Retinal pigment epithelial cell (primary cell): ENCODE results near the gene ZNF511.

ENCODE experiments used
- DNase-seq: peaks from one replicate; pipeline ENCODE4 v3.0.0-alpha.2; 2010; ENCODE audit warnings: low read depth
- H3K4me3 ChIP-seq: 2 replicates; pipeline ENCODE4 v1.5.1; 2011; ENCODE audit warnings: mild to moderate bottlenecking, low read length, control low read depth, moderate library complexity
- CTCF ChIP-seq: conservative IDR thresholded peaks from 2 replicates; pipeline ENCODE4 v1.5.1; 2011; ENCODE audit warnings: low read depth, low read length, control low read depth, inconsistent platforms

Gene ZNF511

DNA sequence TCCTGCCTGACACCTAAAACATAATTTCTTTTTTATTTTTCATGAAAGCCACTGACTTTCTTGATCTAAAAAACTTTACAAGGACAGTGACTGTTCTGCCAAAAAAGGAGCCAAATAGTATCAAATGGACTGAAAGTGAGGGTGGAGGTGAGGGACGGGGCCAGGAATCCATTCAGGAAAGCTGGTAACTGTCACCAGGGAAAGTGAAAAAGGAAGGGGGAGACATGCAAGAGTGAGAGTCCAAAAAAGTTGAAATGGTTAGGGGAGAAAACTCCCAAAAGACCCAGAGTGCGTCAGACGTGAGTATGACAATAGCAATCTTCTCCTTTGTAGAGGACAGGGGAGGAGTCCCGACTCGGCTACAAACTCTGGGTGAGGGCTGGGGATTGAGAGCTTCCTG lies 35.5 kb downstream of the ZNF511 start:
- no peak for DNase-seq
- TF ChIP-seq CTCF: no peak
- no peak overlapping the region for H3K4me3 ChIP-seq

GRCh38 chr10:133346413-133346812 lies 37.7 kb downstream of the ZNF511 start:
- no peak for TF ChIP-seq CTCF
- no peak overlapping the region for H3K4me3 ChIP-seq
- DNase-seq: no peak

GRCh38 chr10:133347710-133348517 lies 39.2 kb downstream of the ZNF511 start:
- no peak for TF ChIP-seq CTCF
- no peak for DNase-seq
- H3K4me3 ChIP-seq: no peak overlapping the region

DNA sequence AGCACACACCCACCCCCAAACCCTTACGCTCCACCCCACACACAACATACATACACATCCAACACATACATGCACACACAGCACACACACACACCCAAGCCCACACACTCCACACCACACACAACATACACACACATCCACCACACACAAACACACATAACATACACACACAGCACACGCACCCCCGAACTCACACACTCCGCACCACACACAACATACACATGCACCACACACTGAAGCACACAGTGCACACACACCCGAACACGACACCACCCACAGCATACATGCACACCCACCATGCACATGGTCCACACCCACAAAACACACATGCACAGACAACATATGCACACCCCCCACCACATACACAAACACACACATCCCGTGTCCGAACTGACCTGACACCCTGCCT lies 40.5 kb downstream of the ZNF511 start:
- no peak overlapping the region for H3K4me3 ChIP-seq
- no peak for TF ChIP-seq CTCF
- no peak for DNase-seq

DNA sequence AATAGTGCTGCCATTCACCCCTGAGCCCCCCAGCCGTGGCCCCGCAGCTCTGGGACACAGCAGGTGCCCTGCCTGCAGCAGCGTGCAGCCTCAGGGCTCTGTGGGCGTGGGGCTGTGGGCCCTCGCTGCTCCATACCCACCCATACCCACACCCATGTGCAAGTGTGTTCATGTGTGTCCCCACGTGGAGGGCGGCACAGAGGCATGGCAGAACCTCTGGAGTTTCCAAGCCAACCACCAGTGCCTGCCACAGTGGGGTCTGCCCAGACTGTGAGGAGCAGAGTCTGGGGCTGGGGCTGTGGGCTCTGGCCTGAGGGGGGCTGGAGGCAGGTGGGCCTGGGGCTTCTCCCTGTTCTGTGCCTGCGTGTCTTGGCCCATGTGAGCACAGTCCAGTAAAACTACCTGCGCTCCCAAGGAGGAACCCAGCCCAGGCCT lies 40.9 kb downstream of the ZNF511 start:
- no peak overlapping the region for H3K4me3 ChIP-seq
- DNase-seq: no peak
- TF ChIP-seq CTCF: no peak

- H3K4me3 ChIP-seq: no peak overlapping the region
- TF ChIP-seq CTCF: no peak
- no peak for DNase-seq
Observed at GRCh38 chr10:133350283-133350949, 41.7 kb downstream of the ZNF511 start.

DNA sequence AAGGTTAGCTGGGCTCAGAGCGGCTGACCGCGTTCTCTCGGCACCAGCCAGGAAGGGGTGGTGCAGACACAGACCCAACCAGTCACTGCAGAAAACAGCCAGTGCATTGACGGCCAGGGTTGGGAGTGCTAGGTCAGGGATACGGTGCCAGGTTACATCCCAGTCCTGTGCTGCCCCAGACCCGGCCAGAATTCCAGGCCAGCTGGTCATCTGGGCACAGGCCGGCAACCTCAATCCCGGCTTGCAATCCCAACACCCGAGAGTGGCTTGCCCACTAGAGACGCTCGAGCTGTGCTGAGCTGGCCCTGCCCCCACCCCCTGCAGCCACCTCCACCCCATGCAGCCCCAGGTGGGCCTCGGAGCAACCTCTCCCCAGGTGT lies 42.2 kb downstream of the ZNF511 start:
- DNase-seq: no peak
- TF ChIP-seq CTCF: no peak
- H3K4me3 ChIP-seq: no peak overlapping the region
